OCI-LY1 (cell line): ENCODE data around the gene GIMAP1.

ENCODE experiments used
- CTCF ChIP-seq: fragments of 200-600 bp; sonication (generic), shearing (Covaris generic); IDR thresholded peaks from 2 replicates; pipeline ENCODE4 v1.5.1; 2017; ENCODE audit warnings: mild to moderate bottlenecking, antibody characterized with exemption, low read length, moderate library complexity, mixed read lengths
- EZH2 ChIP-seq: fragments of 200-600 bp; sonication (generic), shearing (Covaris generic); IDR thresholded peaks from 2 replicates; pipeline ENCODE4 v1.8.0; 2017; ENCODE audit warnings: borderline replicate concordance, mixed run types, mild to moderate bottlenecking, antibody characterized with exemption, low read length, moderate library complexity, mixed read lengths

GRCh38 chr7:150737265-150738055 is 21.0 kb downstream of the GIMAP1 start, which contains the start of gene GIMAP5:
- TF ChIP-seq CTCF: no peak
- TF ChIP-seq EZH2: no peak
